GM21529 (cell line): ENCODE data around the gene SLC22A7.

Experiments
- ATAC-seq: cut with Tn5 transposase; IDR thresholded peaks from one replicate; pipeline ENCODE4 v1.9.1; 2021; ENCODE audit not compliant: unreplicated experiment

Gene SLC22A7

GRCh38 chr6:43282636-43283513 lies 15.2 kb upstream of the SLC22A7 start:
- no peak for ATAC-seq

DNA sequence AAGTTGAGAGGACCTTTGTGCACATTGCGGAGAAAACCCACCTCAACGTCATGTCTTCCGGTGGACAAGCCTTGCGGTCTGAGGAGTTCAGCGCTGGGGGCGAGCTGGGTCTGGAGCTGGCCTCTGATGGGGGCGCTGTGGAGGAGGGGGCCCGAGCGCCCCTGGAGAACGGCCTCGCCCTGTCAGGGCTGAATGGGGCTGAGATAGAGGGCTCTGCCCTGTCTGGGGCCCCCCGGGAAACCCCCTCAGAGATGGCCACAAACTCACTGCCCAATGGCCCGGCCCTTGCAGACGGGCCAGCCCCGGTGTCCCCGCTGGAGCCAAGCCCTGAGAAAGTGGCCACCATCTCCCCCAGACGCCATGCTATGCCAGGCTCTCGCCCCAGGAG lies 14.6 kb upstream of the SLC22A7 start:
- no peak for ATAC-seq

- no peak for ATAC-seq
These were observed 14.2 kb upstream of the SLC22A7 start for GRCh38 chr6:43283905-43284304.

GRCh38 chr6:43284991-43285781 lies 12.9 kb upstream of the SLC22A7 start:
- no peak for ATAC-seq

DNA sequence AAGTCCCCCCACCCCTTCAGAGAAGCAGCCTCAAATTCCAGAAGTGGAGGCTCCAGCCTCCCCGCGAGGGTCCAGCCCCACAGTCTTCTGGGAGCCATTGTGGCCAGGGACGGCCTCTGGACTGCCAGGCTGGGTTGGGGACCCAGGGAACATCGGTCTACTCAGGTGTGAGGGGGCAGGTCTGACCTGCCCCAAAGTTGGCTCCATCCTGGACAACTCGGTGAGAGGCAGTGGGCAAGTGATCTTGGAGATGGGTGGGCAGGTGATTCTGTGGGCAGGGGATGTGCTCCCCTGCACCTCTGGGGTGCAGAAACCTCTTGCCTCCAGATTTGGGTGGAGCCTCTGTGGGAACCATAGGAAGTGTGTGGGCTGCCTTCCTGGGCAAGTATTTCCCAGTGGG lies 12.2 kb upstream of the SLC22A7 start:
- ATAC-seq: no peak

- ATAC-seq: no peak
These were observed 11.5 kb upstream of the SLC22A7 start for GRCh38 chr6:43286456-43286979.

GRCh38 chr6:43286980-43287716 lies 10.9 kb upstream of the SLC22A7 start:
- ATAC-seq: no peak

DNA sequence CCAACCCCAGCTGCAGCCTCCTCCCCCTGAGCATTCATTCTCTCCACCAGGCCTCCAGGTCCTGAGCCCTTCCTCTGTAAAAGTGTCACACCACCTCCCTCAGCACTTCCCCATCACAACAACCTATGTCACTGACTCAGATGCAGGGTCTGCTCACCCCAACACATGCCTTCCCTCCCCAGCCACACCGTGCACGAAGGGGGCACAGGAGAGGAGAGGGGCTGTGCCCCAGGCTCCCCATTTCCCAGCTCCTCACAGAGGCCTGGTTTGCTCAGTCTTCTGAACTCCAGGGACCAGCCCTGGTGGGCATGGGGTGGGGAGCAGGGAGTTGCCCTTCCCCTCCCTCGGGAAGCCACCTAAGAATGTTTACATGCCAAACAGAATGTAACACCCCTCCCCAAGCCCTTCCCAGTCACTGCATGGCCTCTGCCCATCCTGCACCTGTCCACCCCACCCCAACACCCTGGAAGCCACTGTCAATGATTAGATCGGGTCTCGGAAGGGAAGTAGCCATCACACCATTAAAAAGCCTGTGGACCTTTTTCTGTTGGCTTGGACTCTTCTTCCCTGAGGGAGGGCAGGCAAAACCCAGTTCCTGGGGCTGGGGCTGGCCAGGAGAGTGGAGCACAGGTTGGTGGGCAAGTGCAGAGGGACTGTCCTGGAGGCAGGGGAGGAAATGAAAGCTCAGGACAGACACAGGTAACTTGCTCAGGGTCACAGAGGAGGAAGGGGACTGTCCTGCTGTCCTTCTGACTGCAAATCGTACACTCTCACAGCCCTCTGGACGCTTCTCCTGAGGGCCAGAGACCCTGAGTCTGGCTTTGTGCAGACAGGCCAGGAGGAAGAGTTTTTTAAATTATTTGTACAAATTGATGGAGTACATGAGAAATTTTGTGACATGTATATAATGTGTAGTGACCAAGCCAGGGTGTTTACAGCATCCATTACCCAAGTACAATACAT lies 10.1 kb upstream of the SLC22A7 start:
- ATAC-seq: no peak

- ATAC-seq: no peak
These were observed 7.6 kb upstream of the SLC22A7 start for GRCh38 chr6:43290339-43290904.

GRCh38 chr6:43290905-43291355 lies 7.1 kb upstream of the SLC22A7 start:
- ATAC-seq: no peak

DNA sequence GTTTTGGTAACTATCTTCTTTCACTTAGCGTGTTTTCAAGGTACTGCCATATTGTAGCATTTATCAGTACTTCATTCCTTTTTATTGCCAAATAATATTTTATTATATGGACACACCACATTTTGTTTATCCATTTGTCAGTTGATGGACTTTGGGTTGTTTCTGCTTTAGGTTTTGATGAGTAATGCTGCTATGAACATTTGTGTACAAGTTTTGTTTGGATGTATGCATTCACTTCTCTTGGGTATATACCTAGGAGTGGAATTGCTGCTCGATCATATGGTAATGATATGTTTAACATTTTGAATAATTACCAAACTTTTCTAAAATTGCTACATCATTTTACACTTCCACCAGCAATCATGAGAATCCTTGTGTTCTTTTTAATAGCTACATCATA lies 6.4 kb upstream of the SLC22A7 start:
- ATAC-seq: no peak

DNA sequence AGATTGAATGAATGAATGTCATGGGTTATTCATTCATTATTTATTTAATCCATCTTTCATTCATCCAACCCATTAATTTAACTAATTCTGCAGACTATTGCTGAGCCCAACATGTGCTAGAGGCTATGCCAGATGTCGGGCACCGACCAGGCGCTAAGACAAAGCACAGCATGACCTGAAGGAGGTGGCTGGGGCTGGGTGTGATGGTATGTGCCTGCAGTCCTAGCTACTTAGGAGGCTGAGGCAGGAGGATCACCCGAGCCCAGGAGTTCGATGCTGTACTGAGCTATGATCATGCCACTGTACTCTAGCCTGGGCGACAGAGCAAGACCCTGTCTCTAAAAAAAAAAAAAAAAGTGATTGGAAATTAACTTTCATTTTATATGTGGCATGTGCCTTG lies 5.7 kb upstream of the SLC22A7 start:
- no peak for ATAC-seq

- no peak for ATAC-seq
These were observed 5.2 kb upstream of the SLC22A7 start for GRCh38 chr6:43292763-43293318.

DNA sequence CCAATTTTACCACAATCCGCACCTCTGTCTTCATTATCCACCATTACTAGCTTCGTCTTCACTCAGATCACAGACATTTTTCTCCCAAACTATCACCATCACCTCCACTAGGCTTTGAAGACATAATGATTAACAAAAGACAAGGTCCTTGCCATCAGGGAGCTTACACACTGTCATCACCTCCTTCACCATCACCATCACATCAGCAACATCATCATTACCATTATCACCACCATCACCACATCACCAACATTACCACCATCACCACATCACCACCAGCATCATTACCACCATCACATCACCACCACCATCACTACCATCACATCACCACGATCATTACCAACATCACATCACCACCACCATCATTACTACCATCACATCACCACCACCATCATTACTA lies 4.4 kb upstream of the SLC22A7 start:
- no peak for ATAC-seq

GRCh38 chr6:43294536-43294935 lies 3.5 kb upstream of the SLC22A7 start:
- ATAC-seq: no peak

- ATAC-seq: no peak
These were observed 2.6 kb upstream of the SLC22A7 start for GRCh38 chr6:43295456-43295855.

- ATAC-seq: no peak
These were observed 1.1 kb upstream of the SLC22A7 start for GRCh38 chr6:43296780-43297497.

DNA sequence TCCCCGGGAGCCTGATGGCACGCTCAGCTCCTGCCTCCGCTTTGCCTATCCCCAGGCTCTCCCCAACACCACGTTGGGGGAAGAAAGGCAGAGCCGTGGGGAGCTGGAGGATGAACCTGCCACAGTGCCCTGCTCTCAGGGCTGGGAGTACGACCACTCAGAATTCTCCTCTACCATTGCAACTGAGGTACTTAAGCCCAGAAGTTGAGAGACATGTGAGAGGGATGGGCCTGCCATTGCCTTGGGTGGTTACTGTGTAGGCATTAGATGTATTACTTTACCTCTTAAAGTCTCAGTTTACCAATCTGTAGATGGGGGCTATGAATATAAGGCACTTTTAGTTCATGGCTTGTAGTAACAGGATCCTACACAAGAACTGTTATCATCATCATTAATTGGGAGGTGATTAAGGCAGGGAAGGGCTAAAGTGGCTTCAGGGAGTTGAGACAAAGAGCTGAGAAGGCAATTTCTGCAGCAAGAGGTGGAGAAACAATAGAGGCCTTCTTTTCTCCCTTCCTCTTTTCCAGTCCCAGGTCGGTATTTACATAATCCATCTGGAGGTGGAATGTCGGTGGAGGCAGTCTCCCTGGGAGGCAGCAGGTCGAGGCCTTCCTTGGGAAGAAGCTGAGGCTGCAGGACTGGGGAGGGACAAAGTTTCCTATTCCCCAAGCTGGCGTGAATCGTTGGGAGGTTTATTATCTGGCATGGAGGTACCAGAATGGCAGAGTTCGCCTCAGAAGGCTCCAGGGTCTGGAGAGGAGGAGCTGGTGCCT lies 691 bp downstream of the SLC22A7 start:
- no peak for ATAC-seq
